ENCODE measurements around the gene TMEM150A.

- TF ChIP-seq POLR2A (IDR thresholded peaks at IDR 0.05; ENCODE audit: low read depth, low read length) (no peak), CTCF (conservative IDR thresholded peaks at IDR 0.05; ENCODE audit: low read depth, low read length) (no peak), CEBPB (IDR thresholded peaks at IDR 0.05; ENCODE audit: low read depth, low read length) (no peak), NFE2L2 (IDR thresholded peaks at IDR 0.05; ENCODE audit: low read depth, low read length) (no peak), RAD21 (IDR thresholded peaks at IDR 0.05; ENCODE audit: low read length) (no peak), RFX5 (IDR thresholded peaks at IDR 0.05; ENCODE audit: low read depth, low read length) (no peak), SMC3 (IDR thresholded peaks at IDR 0.05; ENCODE audit: low read depth, low read length) (no peak)
Measured at GRCh38 chr2:85584354-85584856, 18.1 kb downstream of the TMEM150A start, which contains the start of gene VAMP5.

Data from IMR-90 (cell line).